GM13977 (cell line): Measurements from ENCODE around the gene S100PBP.

Experiments
- DNase-seq: peaks from one replicate; pipeline ENCODE4 v3.0.0; 2012; ENCODE audit warnings: low spot score
- CTCF ChIP-seq: IDR thresholded peaks from 2 replicates; pipeline ENCODE4 v1.5.1; 2012; ENCODE audit warnings: mild to moderate bottlenecking, control low read depth; ENCODE audit not compliant: insufficient read depth; ENCODE audit errors: extremely low read depth, missing control alignments
- in situ Hi-C: fragments of 300-500 bp; cut with MboI; formaldehyde crosslinking; loops from one replicate; pipeline ENCODE4 v1.12.0; 2022; ENCODE audit warnings: low sequenced_read_pairs, low pct_unique_long_range_greater_than_20kb, mixed read lengths, inconsistent platforms; ENCODE audit not compliant: unreplicated experiment

S100PBP gene

GRCh38 chr1:32771561-32772280, 45.7 kb upstream of the S100PBP start:
- no peak for TF ChIP-seq CTCF
- peak; percentile 27 for DNase-seq
- in situ Hi-C loops: no loop called here

- TF ChIP-seq CTCF: no peak
- in situ Hi-C loops: no loop called here
- peak; percentile 19 for DNase-seq
Measured at GRCh38 chr1:32772281-32773017, 45.0 kb upstream of the S100PBP start.

- DNase-seq: peak; percentile 90
- peak; percentile 99 for TF ChIP-seq CTCF
- in situ Hi-C loops: no loop called here
Measured at GRCh38 chr1:32773018-32773763, 44.3 kb upstream of the S100PBP start.

GRCh38 chr1:32773764-32774463, 43.5 kb upstream of the S100PBP start:
- in situ Hi-C loops: no loop called here
- no peak for TF ChIP-seq CTCF
- peak; percentile 9 for DNase-seq

- no peak for TF ChIP-seq CTCF
- in situ Hi-C loops: no loop called here
- no peak for DNase-seq
Measured at GRCh38 chr1:32774464-32774808, 43.0 kb upstream of the S100PBP start.
